Kidney (tissue), 14 donors: ENCODE data around the gene HSD17B12. TPM values are rescaled to one million over a fixed set of nuclear protein-coding genes. Genes with fewer than 3 reads are reported as not detected.

Experiments
- DNase-seq, 5 donors: peaks; one replicate each; pipeline ENCODE4 v3.0.0-alpha.2; 2013 to 2020
- FAIRE-seq: peaks from 2 replicates; lab custom pipeline; 2012; peaks lifted over from hg19 to GRCh38; lab: Jason Lieb, UNC
- H3K27ac ChIP-seq, 2 donors: one replicate each; pipeline ENCODE4 v1.7.0; 2013; ENCODE audit warnings: low read depth in 2 of 2, low read length in 2 of 2, inconsistent platforms in 1 of 2
- H3K27me3 ChIP-seq: one replicate; pipeline ENCODE4 v1.7.1; 2013; ENCODE audit warnings: low read length, inconsistent platforms; ENCODE audit not compliant: control insufficient read depth, insufficient read depth
- H3K36me3 ChIP-seq, 3 donors: one replicate each; pipeline versions ENCODE4 v1.7.0 to v1.7.1; 2013; ENCODE audit warnings: low read length in 3 of 3, control low read depth in 1 of 3, inconsistent platforms in 1 of 3; ENCODE audit not compliant: insufficient read depth in 3 of 3, control insufficient read depth in 2 of 3
- H3K4me1 ChIP-seq, 3 donors: one replicate each; pipeline versions ENCODE4 v1.7.0 to v1.7.1; 2013; ENCODE audit warnings: low read length in 3 of 3, inconsistent platforms in 1 of 3, low read depth in 1 of 3; ENCODE audit not compliant: control insufficient read depth in 2 of 3, insufficient read depth in 2 of 3
- H3K4me3 ChIP-seq, 3 donors: one replicate each; pipeline versions ENCODE4 v1.7.0 to v1.8.1; 2013; ENCODE audit warnings: low read length in 3 of 3, control low read depth in 1 of 3, inconsistent platforms in 1 of 3
- H3K9ac ChIP-seq, 3 donors: one replicate each; pipeline versions ENCODE4 v1.7.0 to v1.7.1; 2013; ENCODE audit warnings: low read length in 3 of 3, control low read depth in 1 of 3, inconsistent platforms in 1 of 3
- H3K9me3 ChIP-seq, 3 donors: one replicate each; pipeline versions ENCODE4 v1.7.0 to v1.7.1; 2013; ENCODE audit warnings: low read length in 3 of 3, control low read depth in 1 of 3, inconsistent platforms in 1 of 3; ENCODE audit not compliant: control insufficient read depth in 2 of 3, insufficient read depth in 1 of 3
- intact Hi-C: fragments of 100-400 bp; cut with DNase I; formaldehyde crosslinking; loops from one replicate; pipeline ENCODE4 v1.11.1; 2022
- polyA plus RNA-seq: library from polyadenylated mRNA; stranded (reverse); fragments of 350-450 nt; fragmentation: Illumina TruSeq; extraction: RNeasy Lipid Tissue Mini Kit (QIAGEN cat#74804); gene quantifications from one replicate; pipeline ENCODE4 v1.2.3, GENCODE V29; 2014; ENCODE audit warnings: low read depth, low replicate concordance; ENCODE audit not compliant: insufficient read depth
- total RNA-seq: library from RNA; stranded (reverse); fragmentation: NEBNext Ultra II Directional; extraction: Animal tissue kit (Norgen Biotek cat#: 25700); gene quantifications from one replicate; pipeline ENCODE4 v1.2.1, GENCODE V29; 2021
- TF ChIP-seq, protein P1 (sequence below): IDR thresholded peaks from 3 replicates; pipeline ENCODE4 v1.5.1; 2012; ENCODE audit warnings: mild to moderate bottlenecking, moderate library complexity, borderline replicate concordance; ENCODE audit not compliant: insufficient read depth; ENCODE audit errors: extremely low read depth
- donor health status: control.
- donor health status: control.
- donor health status: control.
- donor health status: control.
- donor health status: control.
- donor health status: DM: yes; HTN: yes; CAD: no.
- donor health status: Normal renal cell carcinoma (clear cell type).

The HSD17B12 gene
- total and polyA plus RNA-seq, 2 donors from 2014 or later: 76.9 to 100 TPM

DNA sequence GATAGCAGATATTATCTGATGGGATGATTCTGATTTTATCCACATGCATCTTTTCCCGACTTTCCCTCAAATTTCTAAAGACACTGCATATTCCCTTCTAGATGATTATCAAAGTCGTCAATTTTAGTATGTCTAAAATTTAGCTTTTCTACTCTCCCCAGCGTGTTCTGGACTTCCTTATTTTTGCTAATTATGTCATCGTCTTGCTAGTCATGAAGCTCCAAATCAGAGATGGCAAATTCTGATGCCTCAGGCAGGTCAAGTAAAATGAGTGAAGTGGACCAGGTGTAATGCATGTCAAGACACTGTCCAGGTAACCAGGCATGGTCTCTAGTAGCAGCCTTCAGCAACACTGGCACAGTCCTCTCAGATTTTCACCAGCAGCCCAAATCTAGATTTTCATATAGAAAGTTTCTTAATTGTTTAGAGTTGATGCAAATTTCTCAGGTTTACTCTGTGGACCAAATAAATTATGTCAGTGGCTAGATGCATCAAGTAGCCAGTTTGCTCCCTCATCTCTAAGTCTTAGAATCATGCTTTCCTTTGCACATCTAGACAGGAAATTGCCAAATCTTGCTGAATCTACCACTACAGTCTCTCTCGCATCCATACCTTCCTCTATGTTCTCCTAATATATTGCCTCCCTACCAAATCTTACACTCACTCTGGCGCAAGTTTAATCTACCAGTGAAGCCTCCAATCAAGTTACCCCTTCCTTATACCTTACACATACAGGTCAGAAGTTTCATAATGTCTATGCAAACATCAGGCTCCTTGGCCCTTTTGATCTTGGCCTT, 10.6 kb downstream of the HSD17B12 start:
- TF ChIP-seq, protein P1, sequence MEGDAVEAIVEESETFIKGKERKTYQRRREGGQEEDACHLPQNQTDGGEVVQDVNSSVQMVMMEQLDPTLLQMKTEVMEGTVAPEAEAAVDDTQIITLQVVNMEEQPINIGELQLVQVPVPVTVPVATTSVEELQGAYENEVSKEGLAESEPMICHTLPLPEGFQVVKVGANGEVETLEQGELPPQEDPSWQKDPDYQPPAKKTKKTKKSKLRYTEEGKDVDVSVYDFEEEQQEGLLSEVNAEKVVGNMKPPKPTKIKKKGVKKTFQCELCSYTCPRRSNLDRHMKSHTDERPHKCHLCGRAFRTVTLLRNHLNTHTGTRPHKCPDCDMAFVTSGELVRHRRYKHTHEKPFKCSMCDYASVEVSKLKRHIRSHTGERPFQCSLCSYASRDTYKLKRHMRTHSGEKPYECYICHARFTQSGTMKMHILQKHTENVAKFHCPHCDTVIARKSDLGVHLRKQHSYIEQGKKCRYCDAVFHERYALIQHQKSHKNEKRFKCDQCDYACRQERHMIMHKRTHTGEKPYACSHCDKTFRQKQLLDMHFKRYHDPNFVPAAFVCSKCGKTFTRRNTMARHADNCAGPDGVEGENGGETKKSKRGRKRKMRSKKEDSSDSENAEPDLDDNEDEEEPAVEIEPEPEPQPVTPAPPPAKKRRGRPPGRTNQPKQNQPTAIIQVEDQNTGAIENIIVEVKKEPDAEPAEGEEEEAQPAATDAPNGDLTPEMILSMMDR: no peak
- no peak overlapping the region for H3K27ac ChIP-seq
- H3K9ac ChIP-seq: no peak overlapping the region
- intact Hi-C loops: no loop called here
- DNase-seq (no peak), FAIRE-seq (no peak)
- no peaks in the 10 kb centered on the region for H3K9me3 ChIP-seq
- H3K4me1 ChIP-seq: peaks cover 0 to 5% (median 0%) of the 10 kb centered on the region in 3 donors
- H3K4me3 ChIP-seq: no peak overlapping the region
- no peaks in the 10 kb centered on the region for H3K27me3 ChIP-seq
- no peaks in the 10 kb centered on the region for H3K36me3 ChIP-seq

DNA sequence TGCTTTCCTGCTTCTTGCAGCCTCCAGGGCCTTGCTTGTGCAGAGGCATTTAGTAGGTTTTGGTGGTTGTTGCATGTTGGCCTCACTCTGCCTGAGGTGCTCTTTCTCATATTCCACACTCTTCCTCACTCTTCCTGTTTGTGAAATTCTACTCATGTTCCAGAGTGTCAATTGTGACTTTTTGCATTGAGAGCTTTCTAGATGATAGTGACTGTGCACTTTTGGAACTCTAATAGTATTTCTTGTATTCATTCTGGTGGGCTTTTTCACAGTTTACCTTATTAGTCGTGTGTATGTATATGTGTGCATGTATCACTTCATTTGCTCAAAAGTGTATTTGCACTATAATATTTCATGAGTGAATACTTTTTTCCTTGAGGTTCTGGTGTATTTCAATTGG, 11.3 kb downstream of the HSD17B12 start:
- H3K27ac ChIP-seq: no peak overlapping the region
- DNase-seq (no peak), FAIRE-seq (no peak)
- no peak overlapping the region for H3K4me3 ChIP-seq
- H3K4me1 ChIP-seq: peaks cover 0 to 5% (median 0%) of the 10 kb centered on the region in 3 donors
- no peaks in the 10 kb centered on the region for H3K27me3 ChIP-seq
- no peaks in the 10 kb centered on the region for H3K9me3 ChIP-seq
- TF ChIP-seq, protein P1: no peak
- H3K9ac ChIP-seq: no peak overlapping the region
- intact Hi-C loops: no loop called here
- H3K36me3 ChIP-seq: no peaks in the 10 kb centered on the region

DNA sequence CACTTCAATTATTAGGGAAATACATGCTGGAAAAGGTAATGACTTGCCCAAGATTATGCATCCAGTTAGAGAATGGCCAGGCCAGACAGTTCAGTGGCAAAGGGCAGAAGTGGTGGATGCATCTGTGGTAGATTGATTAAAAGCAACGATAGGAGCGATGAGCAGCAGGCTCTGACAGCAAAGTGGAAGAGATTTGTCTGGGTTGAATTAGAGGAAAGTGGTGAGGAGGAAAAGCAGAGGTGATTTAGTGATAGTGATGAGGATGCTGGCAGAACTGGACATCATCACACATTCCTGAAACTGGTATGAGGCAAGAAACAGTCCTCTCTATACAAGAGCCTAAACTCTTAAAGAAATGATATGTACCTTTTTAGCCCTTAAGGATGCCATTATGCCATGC, 12.5 kb downstream of the HSD17B12 start:
- H3K27me3 ChIP-seq: no peaks in the 10 kb centered on the region
- H3K27ac ChIP-seq: no peak overlapping the region
- H3K4me3 ChIP-seq: no peak overlapping the region
- H3K9me3 ChIP-seq: no peaks in the 10 kb centered on the region
- TF ChIP-seq, protein P1: no peak
- no peaks in the 10 kb centered on the region for H3K4me1 ChIP-seq
- no peaks in the 10 kb centered on the region for H3K36me3 ChIP-seq
- FAIRE-seq (no peak), DNase-seq (no peak)
- intact Hi-C loops: no loop called here
- no peak overlapping the region for H3K9ac ChIP-seq

DNA sequence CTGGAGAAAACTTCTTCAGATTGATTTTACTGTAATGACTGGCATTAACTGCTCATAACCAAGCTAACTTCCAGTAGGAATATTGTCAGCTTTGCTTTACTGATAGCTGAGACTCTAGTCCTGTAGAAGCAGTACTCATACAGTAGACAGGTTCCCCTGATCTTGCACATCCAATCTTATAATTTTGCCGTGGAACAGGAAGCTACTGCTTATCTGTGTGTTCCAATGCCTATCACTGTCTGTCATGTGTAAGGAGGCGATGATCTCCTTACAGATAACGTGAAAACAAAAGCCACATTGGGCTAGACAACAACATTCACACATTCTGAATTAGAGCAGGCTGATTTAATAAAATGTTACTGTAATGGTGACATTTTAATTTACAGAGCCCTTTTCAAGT, 13.2 kb downstream of the HSD17B12 start:
- H3K9me3 ChIP-seq: no peaks in the 10 kb centered on the region
- no peak overlapping the region for H3K4me3 ChIP-seq
- H3K4me1 ChIP-seq: no peaks in the 10 kb centered on the region
- TF ChIP-seq, protein P1: no peak
- FAIRE-seq (no peak), DNase-seq (no peak)
- no peak overlapping the region for H3K9ac ChIP-seq
- intact Hi-C loops: no loop called here
- H3K36me3 ChIP-seq: no peaks in the 10 kb centered on the region
- H3K27ac ChIP-seq: no peak overlapping the region
- no peaks in the 10 kb centered on the region for H3K27me3 ChIP-seq
